SKM-1 treated with dmso at 0.1 percent for 144 hours (cell line): ENCODE data around the gene DIPK1B.

ENCODE experiments used
- DNase-seq: peaks from one replicate; lab custom pipeline; 2025; ENCODE audit not compliant: unreplicated experiment; lab: John Stamatoyannopoulos, UW

Gene DIPK1B

DNA sequence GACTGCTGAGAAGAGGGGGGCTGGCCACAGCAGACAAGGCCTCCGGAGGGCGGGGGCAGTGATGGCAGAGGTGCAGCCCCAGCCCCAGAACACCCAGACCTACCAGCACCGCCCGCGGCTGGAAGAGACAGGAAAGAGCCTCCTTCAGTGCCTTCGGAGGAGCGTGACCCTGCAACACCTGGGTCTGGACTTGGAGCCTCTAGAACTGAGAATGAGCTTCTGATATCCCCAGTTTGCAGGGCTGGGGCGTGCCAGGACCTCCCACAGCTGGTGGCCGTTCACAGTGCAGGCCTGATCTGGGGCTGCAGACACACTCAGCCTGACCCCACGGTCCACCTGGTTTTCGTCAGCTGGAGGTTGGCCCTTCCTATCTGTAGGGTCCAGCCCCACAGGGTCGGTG is 21.2 kb downstream of the DIPK1B start:
- DNase-seq = no peak

GRCh38 chr9:136734837-136735496 is 22.6 kb downstream of the DIPK1B start:
- DNase-seq = no peak

DNA sequence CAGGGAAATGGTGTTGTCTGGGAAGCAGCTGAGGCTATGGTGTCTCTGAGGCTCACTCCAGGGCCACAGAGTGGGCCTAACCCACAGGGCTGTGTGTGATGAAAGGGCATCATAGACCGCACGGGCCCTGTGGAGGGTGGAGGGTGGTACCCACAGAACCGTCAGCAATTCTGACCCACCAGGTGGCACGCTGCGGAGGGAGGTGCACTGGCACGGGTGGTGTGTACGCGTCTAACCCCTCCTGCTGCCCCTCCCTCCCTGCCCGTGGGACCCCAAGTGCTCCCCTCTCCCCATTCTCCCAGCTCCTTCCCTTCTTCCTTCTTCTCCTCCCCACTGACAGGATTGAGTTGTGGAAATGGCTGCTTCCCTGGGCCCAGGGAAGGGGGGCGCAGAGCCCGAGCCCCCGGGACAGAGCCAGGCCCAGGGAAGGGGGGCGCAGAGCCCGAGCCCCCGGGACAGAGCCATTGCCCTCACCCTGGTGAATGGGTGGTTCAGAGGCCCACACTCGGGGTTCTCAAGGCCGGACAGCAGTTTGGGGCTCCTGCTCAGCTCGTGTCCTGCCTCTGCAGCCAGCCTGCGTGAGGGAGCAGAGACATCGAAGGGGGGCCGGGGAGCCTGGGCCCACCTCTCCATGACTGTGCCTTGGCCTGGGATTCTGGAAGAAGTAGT is 23.6 kb downstream of the DIPK1B start:
- no peak for DNase-seq

DNA sequence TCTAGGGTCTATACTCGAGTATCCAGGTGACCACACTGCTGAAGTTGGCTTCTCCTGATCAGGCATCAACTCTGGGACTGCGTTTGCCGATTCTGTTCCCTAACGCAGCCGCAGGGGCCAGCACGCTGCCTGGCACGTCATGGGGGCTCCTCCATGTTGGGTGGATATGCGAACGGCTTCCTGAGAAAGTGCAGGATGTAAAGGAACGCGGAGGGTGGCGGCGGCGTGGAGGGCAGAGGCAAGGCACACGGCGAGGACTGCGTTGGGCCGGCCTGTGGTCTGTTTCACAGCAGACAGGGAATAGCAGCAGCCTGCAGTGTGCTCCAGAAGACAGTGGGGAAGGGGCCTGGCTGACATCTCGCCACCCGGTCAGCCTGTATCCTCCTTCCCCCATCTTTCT is 26.6 kb downstream of the DIPK1B start:
- DNase-seq = no peak

GRCh38 chr9:136739509-136739908 is 27.1 kb downstream of the DIPK1B start:
- no peak for DNase-seq

GRCh38 chr9:136740069-136740468 is 27.7 kb downstream of the DIPK1B start:
- DNase-seq = no peak

DNA sequence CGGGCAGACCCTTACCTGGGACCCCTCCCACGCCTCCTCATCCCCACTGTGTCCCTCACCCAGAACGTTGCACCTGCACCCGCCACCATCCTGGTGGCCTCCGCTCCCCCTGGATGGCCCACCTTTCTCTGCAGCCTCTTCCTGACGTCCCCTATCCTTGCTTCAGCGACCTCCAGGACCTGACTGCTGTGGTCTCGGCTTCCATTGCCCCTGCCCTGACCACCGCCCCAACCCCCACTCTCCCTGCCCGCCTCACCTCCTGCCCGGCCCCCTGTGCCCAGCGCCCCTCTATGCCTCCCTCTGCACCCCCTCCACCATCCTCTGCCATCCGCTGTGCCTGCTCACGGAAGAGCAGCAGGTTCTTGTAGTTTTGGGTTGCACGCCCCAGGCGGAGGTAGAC is 28.1 kb downstream of the DIPK1B start:
- no peak for DNase-seq

DNA sequence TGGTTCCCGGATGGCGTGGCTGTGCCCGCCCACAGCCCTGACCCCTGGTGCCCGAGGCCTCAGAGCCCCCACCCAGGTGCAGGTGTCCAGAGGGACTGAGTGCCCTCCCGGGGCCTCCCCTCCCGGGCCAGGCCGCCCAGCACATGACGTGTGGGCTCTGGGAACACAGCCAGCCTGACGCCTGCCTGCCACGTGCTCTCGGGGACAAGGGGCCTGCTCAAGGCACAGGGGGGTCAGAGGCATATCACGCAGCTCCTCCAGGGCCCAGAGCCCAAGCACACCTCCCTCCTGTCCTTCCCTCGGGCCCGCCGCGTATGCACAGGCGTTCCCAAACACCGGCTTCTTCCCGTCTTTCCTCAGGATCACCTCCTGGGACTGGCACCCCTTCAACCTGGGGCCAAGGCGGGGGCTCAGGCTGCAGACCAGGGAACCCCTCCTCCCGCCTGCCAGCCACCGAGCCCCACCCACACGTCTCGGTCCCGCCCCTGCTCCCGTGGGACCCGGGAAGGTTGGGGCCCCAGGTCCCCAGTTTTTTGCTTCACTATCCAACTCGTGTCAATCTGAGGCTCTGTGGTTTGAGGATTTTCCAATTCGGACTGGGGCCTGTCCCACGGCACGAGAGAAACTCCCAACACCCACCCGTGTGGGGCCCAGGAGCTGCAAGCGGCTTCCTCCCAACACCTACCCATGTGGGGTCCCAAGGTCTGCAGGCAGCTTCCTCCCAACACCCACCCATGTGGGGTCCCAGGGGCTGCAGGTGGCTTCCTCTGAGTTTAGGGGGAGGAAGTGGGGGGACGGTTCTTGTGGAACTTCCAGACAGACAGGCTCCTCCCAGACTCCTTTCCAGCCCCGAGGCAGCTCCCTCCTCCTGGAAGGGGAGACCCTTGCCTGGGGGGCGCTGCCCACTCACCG is 28.9 kb downstream of the DIPK1B start:
- DNase-seq = no peak

DNA sequence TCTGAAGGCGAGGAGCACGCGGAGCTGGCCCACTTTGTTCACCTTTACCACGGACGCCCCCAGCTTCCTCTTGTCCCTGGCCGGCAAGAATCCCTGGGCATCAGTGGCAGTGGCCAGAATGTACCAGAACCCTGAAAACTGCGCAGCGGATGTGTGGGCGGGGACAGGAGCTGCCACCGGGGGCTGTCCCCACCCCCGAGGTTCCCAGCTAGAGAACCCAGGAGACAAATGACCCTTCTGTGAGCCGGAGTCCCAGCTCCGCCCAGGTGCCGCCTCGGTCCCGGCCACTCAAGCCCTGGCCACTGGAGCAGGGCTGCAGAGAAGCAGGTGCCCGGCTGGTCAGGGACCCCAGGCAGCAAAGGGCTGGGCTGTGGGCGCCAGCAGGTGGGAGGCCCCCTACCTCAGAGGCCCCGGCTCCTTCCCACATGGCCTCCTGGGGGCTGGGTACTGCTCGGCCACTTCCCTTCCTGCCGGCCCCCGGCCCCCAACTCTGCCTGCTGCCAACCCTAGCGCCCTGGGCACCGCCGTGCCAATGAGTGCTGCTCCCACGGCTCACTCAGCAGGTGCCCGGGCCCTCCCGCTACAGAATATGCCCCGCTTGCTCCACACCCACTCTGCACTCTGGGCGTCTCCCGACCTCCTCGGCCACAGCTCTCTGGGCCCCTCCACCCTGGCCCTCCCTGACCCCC is 29.7 kb downstream of the DIPK1B start:
- no peak for DNase-seq

- no peak for DNase-seq
These were observed 30.4 kb downstream of the DIPK1B start, which contains the start of gene LCN10 for GRCh38 chr9:136742591-136743391. Gene LCN10, minus strand, starts transcription at chr9:136742940. Its CDS starts 37 bp downstream, at chr9:136742903.

GRCh38 chr9:136743639-136744211 is 31.4 kb downstream of the DIPK1B start:
- DNase-seq = no peak

DNA sequence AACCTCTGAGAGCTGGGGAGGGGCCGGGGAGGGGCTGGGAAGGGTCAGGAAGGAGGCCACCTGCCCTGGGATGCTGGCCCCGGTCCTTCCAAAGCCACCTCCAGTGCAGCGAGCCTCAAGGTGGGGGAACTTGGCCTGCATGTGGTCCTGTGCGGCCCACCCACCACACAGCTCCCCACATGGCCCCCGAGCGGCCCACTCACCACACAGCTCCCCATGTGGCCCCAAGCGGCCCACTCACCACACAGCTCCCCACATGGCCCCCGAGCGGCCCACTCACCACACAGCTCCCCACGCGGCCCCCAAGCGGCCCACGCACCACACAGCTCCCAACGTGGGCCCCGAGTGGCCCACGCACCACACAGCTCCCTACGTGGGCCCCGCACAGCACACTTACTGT is 32.4 kb downstream of the DIPK1B start:
- DNase-seq = no peak

DNA sequence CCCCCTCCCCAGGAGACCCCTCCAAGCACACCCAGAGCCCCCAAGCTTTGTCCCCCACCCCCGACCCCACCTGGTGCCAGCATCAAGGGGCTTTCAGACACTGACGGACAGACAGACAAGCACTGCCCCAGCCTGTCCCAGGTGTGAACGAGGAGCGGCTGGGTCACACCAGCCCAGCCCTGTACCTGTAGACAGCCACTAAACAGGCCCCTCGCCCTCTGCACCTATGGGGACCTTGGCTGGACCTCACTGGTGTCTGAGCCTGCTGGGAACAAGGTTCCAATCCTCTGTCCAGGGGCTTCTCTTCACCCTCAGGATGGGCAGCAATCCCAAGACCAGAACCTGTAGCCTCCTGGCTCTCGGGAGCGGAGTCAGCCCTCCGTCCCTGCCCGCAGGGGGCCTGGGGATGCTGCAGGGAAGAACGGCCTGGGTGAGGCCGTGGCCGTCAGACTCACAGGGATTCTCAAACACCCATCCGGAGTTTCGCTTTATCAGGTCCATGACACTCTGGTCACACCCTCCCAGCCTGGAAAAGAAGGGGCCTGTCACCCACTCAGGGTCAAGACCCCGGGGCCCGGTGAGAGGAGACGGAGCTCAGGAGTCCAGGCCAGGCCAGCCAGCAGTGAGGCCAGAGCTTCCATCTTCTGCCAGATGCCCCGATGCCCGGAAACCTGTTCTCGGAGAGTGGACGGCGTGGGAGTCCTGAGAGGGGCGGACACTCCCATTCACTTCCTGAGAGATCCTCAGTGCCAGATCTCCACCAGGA is 33.2 kb downstream of the DIPK1B start:
- no peak for DNase-seq

DNA sequence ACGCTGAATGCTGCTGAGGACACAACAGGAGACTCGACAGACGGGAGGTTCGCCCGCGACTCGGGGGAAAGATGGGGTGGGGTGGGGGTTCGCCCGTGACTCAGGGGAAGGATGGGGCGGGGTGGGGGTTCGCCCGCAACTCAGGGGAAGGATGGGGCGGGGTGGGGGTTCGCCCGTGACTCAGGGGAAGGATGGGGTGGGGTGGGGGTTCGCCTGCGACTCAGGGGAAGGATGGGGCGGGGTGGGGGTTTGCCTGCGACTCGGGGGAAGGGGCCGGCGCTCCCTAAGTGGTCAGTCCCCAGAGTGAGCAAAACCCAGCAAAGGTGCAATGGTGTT is 33.8 kb downstream of the DIPK1B start:
- no peak for DNase-seq

DNA sequence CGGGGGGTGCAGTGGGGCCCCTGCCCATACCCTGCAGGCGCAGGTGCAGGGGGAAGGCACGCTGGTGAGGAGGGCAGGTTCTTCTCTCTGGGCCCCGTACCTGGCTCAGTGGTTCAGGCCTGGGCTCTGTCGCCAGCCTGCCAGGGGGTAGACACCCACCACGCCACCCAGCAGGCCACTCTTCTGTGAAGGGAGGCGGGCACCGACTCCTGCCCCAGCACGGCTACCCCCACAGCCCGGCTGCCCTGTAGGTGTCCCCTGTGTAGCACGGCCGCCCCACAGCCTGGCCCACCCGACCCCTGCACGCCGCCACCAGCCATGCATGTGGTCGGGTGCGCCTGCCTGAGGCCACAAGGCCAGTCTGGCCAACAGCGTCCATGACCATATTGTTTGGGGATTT is 34.2 kb downstream of the DIPK1B start:
- DNase-seq = no peak

GRCh38 chr9:136747161-136748060 is 35.0 kb downstream of the DIPK1B start:
- DNase-seq = no peak

DNA sequence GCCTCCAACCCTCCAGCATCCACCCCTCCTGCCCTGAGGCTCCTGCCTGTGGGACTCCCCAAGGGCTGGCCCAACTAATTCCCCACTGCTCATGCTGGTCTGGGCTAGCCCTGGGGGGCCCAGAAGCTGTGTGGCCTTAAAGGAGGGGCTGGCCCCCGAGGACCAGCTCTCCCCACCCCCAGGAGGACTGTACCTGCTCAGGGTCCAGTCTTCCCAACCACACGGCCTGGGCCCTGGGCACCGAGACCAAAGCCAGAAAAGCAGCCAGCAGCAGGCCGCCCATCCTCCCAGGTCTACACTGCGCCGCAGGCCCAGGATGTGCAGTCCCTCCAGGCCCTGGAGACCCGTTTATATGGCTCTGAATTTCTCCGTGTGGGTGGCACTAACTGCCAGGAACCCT is 35.8 kb downstream of the DIPK1B start, which contains the start of gene LCN6:
LCN6 (minus strand) TSS at position 325 of the 400 bp plus-strand sequence; CDS start at position 283, 42 bp downstream.
- no peak for DNase-seq
